GM12864 (cell line): ENCODE measurements around the gene FAM53A.

Source experiments
- DNase-seq: peaks from one replicate; pipeline ENCODE4 v3.0.0-alpha.2; 2011; ENCODE audit warnings: low read depth
- H3K4me3 ChIP-seq: 2 replicates; pipeline ENCODE4 v1.5.1; 2011; ENCODE audit warnings: mild to moderate bottlenecking, low read depth, low read length, control low read depth
- CTCF ChIP-seq: IDR thresholded peaks from 2 replicates; pipeline ENCODE4 v1.5.1; 2011; ENCODE audit warnings: low read depth, mild to moderate bottlenecking, moderate library complexity, low read length, control low read depth, inconsistent platforms; ENCODE audit errors: missing control alignments

The FAM53A gene

GRCh38 chr4:1714303-1715001 is 30.3 kb upstream of the FAM53A start:
- H3K4me3 ChIP-seq: peak overlapping the region; percentile 95
- TF ChIP-seq CTCF: no peak
- DNase-seq: no peak

- no peak for TF ChIP-seq CTCF
- peak overlapping the region; percentile 95 for H3K4me3 ChIP-seq
- DNase-seq: no peak
Measured at GRCh38 chr4:1713003-1713851, 29.1 kb upstream of the FAM53A start.

- DNase-seq: peak; percentile 93
- TF ChIP-seq CTCF: no peak
- H3K4me3 ChIP-seq: peak within 1 kb of the TSS; percentile 95
Measured at GRCh38 chr4:1712216-1713002, 28.3 kb upstream of the FAM53A start, which contains the start of gene SLBP. SLBP (minus strand) TSS chr4:1712319; CDS start chr4:1712188, 131 bp downstream.

- H3K4me3 ChIP-seq: peak overlapping the region; percentile 95
- no peak for TF ChIP-seq CTCF
- no peak for DNase-seq
Measured at GRCh38 chr4:1711571-1712215, 27.6 kb upstream of the FAM53A start.

GRCh38 chr4:1711055-1711570 is 27.0 kb upstream of the FAM53A start:
- TF ChIP-seq CTCF: no peak
- DNase-seq: no peak
- H3K4me3 ChIP-seq: peak overlapping the region; percentile 95

- no peak for DNase-seq
- no peak for TF ChIP-seq CTCF
- no peak overlapping the region for H3K4me3 ChIP-seq
Measured at GRCh38 chr4:1708581-1708980, 24.5 kb upstream of the FAM53A start.
